ENCODE measurements around the gene PRICKLE1.

- TF ChIP-seq REST (IDR thresholded peaks at IDR 0.05; ENCODE audit: insufficient read depth in 1 of 2, low read depth in 2 of 2, low read length in 2 of 2) (no peak), TAF1 (IDR thresholded peaks at IDR 0.05; ENCODE audit: borderline replicate concordance, insufficient read depth, low read length) (no peak), POLR2AphosphoS5 (IDR thresholded peaks at IDR 0.05; ENCODE audit: low read depth, low read length) (no peak)
These were observed 32.6 kb downstream of the PRICKLE1 start for GRCh38 chr12:42556917-42557316.
